DMS53 (cell line): ENCODE data around the gene PHOSPHO1.
A peak's percentile ranks its signal among the peaks of the same experiment; 100 is the strongest.
"Not testable (repeated sequence)": the region's sequence is repeated elsewhere in the genome, so short reads cannot be mapped to it uniquely, and the experiment has no call there.

Experiments
- DNase-seq: peaks from one replicate; lab custom pipeline; 2025; lab: John Stamatoyannopoulos, UW

PHOSPHO1 gene

DNA sequence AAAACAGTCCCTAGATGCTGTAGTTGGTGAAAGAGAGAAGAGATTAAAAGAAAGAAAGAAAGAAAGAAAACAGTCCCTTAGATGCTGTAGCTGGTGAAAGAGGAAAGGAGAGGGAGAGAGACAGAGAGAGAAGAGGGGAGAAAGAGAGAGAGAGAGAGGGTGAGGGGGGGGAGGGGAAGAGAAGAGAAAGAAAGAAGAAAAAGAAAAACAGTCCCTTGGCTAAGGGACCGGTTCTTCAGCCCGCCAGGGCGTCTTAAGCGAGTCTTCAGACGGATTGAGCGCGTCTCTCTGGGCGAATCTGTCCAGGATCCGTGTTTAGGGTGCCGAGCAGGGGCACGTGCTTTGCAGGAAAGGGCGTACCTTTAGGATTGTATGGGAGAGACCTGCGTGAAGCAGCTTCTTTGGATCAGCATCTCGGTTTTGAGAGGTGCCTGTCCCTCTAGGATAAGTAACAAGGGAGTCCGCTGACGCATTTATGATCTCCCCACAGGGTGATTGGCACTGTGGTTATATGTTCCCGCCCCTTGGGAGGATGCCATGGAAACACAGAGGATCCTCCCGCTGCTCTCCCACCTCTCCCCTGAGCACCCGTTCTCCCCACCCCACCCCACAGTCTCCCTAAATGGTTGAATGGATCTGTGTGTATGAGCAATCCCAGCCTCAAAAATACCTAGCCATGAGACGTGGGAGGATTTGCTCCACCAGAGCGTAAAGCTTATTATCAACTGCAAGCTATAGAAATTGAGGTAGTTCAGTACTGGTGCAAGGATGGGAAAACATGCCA, 36.9 kb downstream of the PHOSPHO1 start:
- DNase-seq = peak; percentile 53

DNA sequence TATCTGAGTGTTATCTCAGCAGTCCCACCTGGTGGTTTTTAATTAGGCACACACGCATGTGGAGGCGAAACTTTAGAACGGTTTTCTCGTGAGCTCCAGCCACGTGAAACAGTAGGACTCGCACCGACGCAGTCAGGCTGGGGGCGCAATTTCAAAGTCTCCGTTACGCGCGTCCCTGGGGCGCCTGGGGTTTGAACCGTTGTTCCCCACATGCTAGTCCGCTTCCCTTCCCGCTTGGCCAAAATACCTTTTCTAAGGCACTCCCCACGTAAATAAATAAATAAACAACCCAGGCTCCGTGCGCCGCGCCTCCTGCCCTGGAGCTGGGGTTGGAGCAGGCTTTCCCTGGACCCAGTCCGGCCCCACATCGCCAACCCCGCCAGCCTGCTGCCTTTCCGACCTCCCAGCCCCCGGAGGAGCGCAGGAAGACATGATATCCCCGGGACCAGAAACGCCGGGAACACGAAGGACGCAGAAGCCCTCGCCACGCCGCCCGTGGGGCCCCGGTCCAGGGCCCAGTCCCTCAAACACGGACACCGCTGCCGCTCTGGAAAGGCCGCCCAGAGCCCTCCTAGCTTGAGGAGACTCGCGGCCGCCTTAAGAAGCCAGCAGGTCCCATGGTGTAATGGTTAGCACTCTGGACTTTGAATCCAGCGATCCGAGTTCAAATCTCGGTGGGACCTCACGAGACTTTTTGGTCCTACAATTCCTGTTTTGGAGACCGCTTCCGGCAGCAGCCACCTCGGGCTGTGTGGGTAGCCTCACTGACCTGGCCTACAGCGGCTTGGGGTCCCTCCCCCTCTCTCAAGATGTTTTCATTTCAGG, 38.5 kb downstream of the PHOSPHO1 start:
- peak; percentile 93 for DNase-seq

DNA sequence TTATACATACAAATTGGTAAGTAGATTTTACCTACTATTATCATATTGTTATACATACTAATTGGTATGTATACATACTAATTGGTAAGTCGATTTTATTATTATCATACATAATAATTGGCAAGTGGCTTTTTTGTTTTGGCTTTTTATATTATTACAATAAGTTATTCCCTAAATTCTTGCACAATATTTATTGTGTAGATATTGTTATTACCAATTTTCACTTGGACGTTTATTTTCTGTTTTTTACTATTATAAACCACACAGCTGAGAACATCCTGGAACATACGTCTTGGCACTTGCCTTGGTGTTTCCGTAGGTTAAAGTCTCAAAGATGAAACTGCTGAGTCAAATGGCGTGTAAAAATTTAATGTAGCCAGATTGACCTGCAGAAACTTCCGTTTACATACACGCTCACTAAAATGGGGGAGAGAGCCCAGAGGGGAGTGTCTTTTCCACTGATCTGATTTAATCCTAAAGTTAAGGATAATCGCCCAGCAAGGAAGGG, 39.1 kb downstream of the PHOSPHO1 start:
- no peak for DNase-seq

- DNase-seq = peak; percentile 26
Observed at GRCh38 chr17:49190932-49191331, 39.7 kb downstream of the PHOSPHO1 start.

DNA sequence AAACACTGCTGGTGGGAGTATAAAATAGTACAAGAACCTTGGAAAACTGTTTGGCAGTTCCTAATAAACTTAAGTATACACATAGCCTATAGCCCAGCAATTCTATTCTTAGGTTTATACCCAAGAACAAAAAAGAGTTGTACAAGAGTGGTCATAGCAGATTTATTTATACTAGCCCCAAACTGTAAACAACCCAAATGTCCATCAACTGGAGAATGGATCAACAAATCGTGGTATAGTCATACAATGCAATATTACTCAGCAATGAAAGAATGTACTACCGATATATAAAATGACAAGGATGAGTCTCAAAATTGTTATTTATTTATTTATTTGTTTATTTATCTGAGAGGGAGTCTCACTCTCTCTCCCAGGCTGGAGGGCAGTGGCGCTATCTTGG, 43.3 kb downstream of the PHOSPHO1 start:
- no peak for DNase-seq

- not testable (repeated sequence) for DNase-seq
Observed at GRCh38 chr17:49185381-49185780, 45.2 kb downstream of the PHOSPHO1 start.

DNA sequence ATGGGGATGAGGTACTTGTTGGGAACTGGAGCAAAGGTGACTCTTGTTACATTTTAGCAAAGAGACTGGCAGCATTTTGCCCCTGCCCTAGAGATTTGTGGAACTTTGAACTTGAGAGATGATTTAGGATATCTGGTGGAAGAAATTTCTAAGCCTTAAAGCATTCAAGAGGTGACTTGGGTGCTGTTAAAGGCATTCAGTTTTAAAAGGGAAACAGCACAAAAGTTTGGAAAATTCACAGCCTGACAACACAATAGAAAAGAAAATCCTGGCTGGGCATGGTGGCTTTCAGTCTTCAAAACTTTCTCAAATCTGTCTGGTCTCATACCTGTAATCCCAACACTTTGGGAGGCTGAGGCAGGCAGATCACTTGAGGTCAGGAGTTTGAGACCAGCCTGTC, 46.1 kb downstream of the PHOSPHO1 start:
- not testable (repeated sequence) for DNase-seq

DNA sequence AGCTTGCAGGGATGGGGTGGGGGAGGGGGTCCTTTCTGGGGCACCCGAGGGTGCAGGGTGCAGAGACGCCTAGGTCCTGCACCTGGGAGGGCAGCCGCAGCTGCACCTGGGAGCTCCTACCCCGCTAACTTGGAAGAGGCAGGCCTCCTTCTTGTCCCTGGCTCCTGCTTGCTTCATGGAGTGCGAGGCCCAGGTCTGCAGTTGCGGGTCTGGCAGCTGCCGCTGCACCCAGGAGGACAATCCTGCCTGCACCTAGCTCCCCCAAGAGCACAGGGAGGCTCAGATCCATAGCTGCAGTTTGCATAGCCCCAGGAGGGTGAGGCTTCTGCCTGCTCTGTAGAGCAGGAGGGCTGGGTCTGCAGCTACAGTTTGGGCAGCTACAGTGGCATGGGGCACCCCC, 46.8 kb downstream of the PHOSPHO1 start:
- no peak for DNase-seq

DNA sequence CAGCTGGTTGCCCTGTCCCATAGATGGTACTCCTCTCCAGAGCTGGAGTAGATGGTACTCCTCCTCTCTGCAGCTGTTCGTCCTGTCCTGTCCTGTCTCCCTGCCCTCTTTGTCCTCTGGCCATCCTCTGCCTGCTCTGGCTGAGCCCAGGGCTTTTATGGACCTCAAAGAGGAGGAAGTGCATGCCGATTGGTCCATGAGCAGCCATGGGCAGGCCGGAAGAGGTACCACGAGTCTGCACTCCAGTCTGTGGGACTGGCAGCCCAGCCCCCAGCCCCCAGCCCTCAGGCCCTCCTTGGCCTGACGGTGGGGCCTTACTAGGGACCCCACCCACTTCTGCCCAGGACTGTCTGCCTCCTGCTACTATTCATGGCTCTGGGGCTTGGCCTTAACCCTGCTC, 47.2 kb downstream of the PHOSPHO1 start:
- DNase-seq = no peak

GRCh38 chr17:49180998-49181635, 49.5 kb downstream of the PHOSPHO1 start:
- no peak for DNase-seq

DNA sequence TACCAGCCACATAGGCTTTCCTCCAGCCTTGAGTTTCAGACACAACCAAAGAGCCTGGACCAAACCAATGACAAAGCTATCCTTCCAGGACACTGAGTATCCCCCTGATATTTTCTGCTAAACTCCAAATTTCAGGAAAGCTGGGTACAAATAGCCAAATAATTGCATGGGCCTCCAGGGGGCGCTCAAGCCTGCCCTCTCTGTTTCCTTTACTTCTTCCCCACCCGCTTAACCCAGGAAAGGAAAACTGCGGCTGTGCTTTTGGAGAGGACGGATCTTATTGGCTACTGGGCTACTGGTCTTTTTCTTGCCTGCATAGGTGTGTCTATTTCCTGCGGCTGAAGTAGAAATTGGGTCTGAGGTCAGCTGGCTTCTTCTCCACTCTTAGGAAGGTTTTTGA, 50.3 kb downstream of the PHOSPHO1 start:
- peak; percentile 71 for DNase-seq

DNA sequence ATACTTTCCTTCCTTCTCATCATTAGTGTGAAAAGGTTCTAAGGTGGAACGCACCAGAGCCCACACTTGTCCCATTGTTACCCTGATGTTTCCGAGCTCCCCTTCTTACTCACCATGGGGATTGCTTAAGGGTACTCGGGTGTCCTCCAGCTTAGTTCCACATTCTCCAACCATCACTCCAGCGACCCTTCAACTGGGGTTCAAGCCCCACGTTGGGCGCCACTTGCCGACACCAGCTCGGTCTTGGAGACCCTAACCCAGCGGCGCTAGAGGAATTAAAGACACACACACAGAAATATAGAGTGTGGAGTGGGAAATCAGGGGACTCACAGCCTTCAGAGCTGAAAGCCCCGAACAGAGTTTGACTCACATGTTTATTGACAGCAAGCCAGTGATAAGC, 54.6 kb downstream of the PHOSPHO1 start:
- not testable (repeated sequence) for DNase-seq
